K562 (cell line): ENCODE data around the gene SNX9. TPM values are rescaled to one million over a fixed set of nuclear protein-coding genes. Genes with fewer than 3 reads are reported as not detected.

Experiments used
- ATAC-seq: fragments of 200-7000 bp; cut with Tn5 transposase; 3 replicates; pipeline ENCODE4 v1.9.1; 2020; ENCODE audit warnings: moderate library complexity
- BruUV-seq: library from RNA; stranded (reverse); fragments of 400-500 nt; replicated peaks from 2 replicates; lab custom pipeline; 2021; lab: Mats Ljungman, UMichigan
- CTCF ChIA-PET: fragments of 300-600 bp; formaldehyde crosslinking; extraction: SDS; loops from one replicate; lab custom pipeline; 2021; ENCODE audit warnings: low intra/inter-chr PET ratio; lab: Yijun Ruan, JAX
- POLR2A ChIA-PET: fragments of 300-600, 350-650 bp; sonication (Branson Sonifier 250); formaldehyde crosslinking; extraction: SDS; loops from one replicate; lab custom pipeline; 2021; ENCODE audit warnings: antibody characterized with exemption, inconsistent platforms; lab: Yijun Ruan, JAX
- DNase-seq, 4 experiments: peaks; one replicate each; pipeline versions ENCODE4 v3.0.0 to v3.0.0-alpha.2; 2011 to 2018; ENCODE audit warnings: low spot score in 3 of 4, mixed read lengths in 3 of 4; ENCODE audit errors: extremely low read depth in 1 of 4
- FAIRE-seq: peaks from 2 replicates; lab custom pipeline; 2011; peaks lifted over from hg19 to GRCh38; lab: Jason Lieb, UNC
- H2AFZ ChIP-seq: 2 replicates; pipeline ENCODE4 v1.6.0; 2011; ENCODE audit warnings: low read depth, low read length, control low read depth, inconsistent platforms
- H3K27ac ChIP-seq: fragments of 200-600 bp; 3 replicates; pipeline ENCODE4 v1.8.0; 2011; ENCODE audit warnings: low read depth, mild to moderate bottlenecking, control low read depth, inconsistent platforms, low read length, moderate library complexity, mixed read lengths; ENCODE audit errors: extremely low read depth
- H3K27me3 ChIP-seq, 2 experiments: fragments of 300-600 bp in 1 of 2; 2 replicates in 1 of 2; 3 replicates in 1 of 2; pipeline versions ENCODE4 v1.6.0 to v1.8.0; 2011; ENCODE audit warnings: inconsistent platforms in 2 of 2, low read length in 2 of 2, mild to moderate bottlenecking in 1 of 2, mixed read lengths in 1 of 2, moderate library complexity in 1 of 2; ENCODE audit not compliant: control insufficient read depth in 2 of 2, insufficient read depth in 2 of 2
- H3K36me3 ChIP-seq: fragments of 300-600 bp; 3 replicates; pipeline ENCODE4 v1.8.0; 2011; ENCODE audit warnings: mild to moderate bottlenecking, low read length, inconsistent platforms; ENCODE audit not compliant: control insufficient read depth, insufficient read depth
- H3K4me1 ChIP-seq, 2 experiments: fragments of 200-600 bp in 1 of 2; replicated peaks in 1 of 2; 2 replicates in 1 of 2; 3 replicates in 1 of 2; pipeline versions ENCODE4 v1.5.1 to v1.8.0; 2011; ENCODE audit warnings: inconsistent platforms in 2 of 2, low read length in 2 of 2, mild to moderate bottlenecking in 1 of 2, mixed read lengths in 1 of 2, moderate library complexity in 1 of 2; ENCODE audit not compliant: control insufficient read depth in 2 of 2, insufficient read depth in 2 of 2
- H3K4me2 ChIP-seq: 2 replicates; pipeline ENCODE4 v1.6.1; 2011; ENCODE audit warnings: low read length, control low read depth, inconsistent platforms, mixed read lengths; ENCODE audit not compliant: insufficient read depth
- H3K4me3 ChIP-seq: fragments of 200-600 bp; sonication (generic), shearing (Covaris generic); 2 replicates; pipeline ENCODE4 v1.5.1; 2016; ENCODE audit warnings: control low read depth, inconsistent platforms
- H3K79me2 ChIP-seq: fragments of 200-600 bp; 3 replicates; pipeline ENCODE4 v1.8.0; 2011; ENCODE audit warnings: low read length, inconsistent platforms; ENCODE audit not compliant: control insufficient read depth, insufficient read depth
- H3K9ac ChIP-seq, 2 experiments: 2 replicates each; pipeline versions ENCODE4 v1.6.0 to v1.6.1; 2011; ENCODE audit warnings: low read depth in 2 of 2, low read length in 2 of 2, control low read depth in 1 of 2, inconsistent platforms in 1 of 2, mild to moderate bottlenecking in 1 of 2, mixed read lengths in 1 of 2; ENCODE audit not compliant: insufficient read depth in 1 of 2
- H3K9me1 ChIP-seq: one replicate; pipeline ENCODE4 v1.6.0; 2011; ENCODE audit warnings: inconsistent platforms, mild to moderate bottlenecking, low read length, moderate library complexity; ENCODE audit not compliant: control insufficient read depth, insufficient read depth
- H3K9me3 ChIP-seq: replicated peaks from 2 replicates; pipeline ENCODE4 v1.5.1; 2011; ENCODE audit warnings: low read depth, low read length, inconsistent platforms; ENCODE audit not compliant: control insufficient read depth, insufficient read depth
- H4K20me1 ChIP-seq: replicated peaks from 2 replicates; pipeline ENCODE4 v1.6.1; 2011; ENCODE audit warnings: low read length, inconsistent platforms, mixed read lengths; ENCODE audit not compliant: control insufficient read depth, insufficient read depth
- PHTF2 ChIP-seq: fragments of 250-450 bp; sonication (Bioruptor Pico); IDR thresholded peaks from 2 replicates; pipeline ENCODE4 v1.5.0; 2021; ENCODE audit warnings: mild to moderate bottlenecking
- RREB1 ChIP-seq: fragments of 250-450 bp; sonication (Bioruptor Pico); IDR thresholded peaks from 2 replicates; pipeline ENCODE4 v1.4.0; 2020
- SREBF1 ChIP-seq: fragments of 150-350 bp; IDR thresholded peaks from 2 replicates; pipeline ENCODE4 v1.6.1; 2014; ENCODE audit warnings: antibody characterized with exemption, low read depth, low read length, borderline replicate concordance
- THRAP3 ChIP-seq: fragments of 450-650 bp; IDR thresholded peaks from 2 replicates; pipeline ENCODE4 v1.6.1; 2016; ENCODE audit warnings: mild to moderate bottlenecking, inconsistent platforms, borderline replicate concordance
- UBTF ChIP-seq, 2 experiments: IDR thresholded peaks; 2 replicates each; pipeline ENCODE4 v1.6.1; 2012; ENCODE audit warnings: improper control_type of control experiment in 2 of 2, low read depth in 2 of 2, low read length in 2 of 2, borderline replicate concordance in 1 of 2
- WGBS: fragments of 100-300 bp; shearing (Covaris generic); methylation state at CpG from one replicate; pipeline ENCODE4 v1.1.6; 2016; ENCODE audit warnings: low coverage, mixed read lengths; ENCODE audit not compliant: insufficient coverage; ENCODE audit errors: missing lambda C conversion rate; 5-methylcytosine and 5-hydroxymethylcytosine counted together
- in situ Hi-C: fragments of 300-500 bp; cut with MboI; formaldehyde crosslinking; loops from 4 replicates; pipeline ENCODE4 v1.15.0; 2018; ENCODE audit warnings: inconsistent platforms, mixed read lengths
- intact Hi-C: fragments of 100-400 bp; cut with micrococcal nuclease; formaldehyde crosslinking; loops from 2 replicates; pipeline ENCODE4 v1.14.2; 2022
- polyA plus RNA-seq, 8 experiments: library from polyadenylated mRNA; depleted of rRNA in 4 of 8; stranded (reverse) in 5 of 8; unstranded in 3 of 8; fragments of >200 nt; fragmentation: Nextera tagmentation in 2 of 8; fragmentation: Illumina TruSeq in 1 of 8; extraction: Ambion mirVana in 2 of 8; extraction: Trizol in 1 of 8; gene quantifications; 2 replicates each; pipeline versions ENCODE4 v1.2.1 to v1.2.3, GENCODE V29; 2011 to 2014; ENCODE audit warnings: inconsistent platforms in 1 of 8, missing spikeins in 1 of 8
- total RNA-seq, 7 experiments: library from RNA; depleted of rRNA in 6 of 7; stranded (reverse); fragments of >200 nt in 6 of 7; fragmentation: Illumina TruSeq in 2 of 7; extraction: Trizol in 2 of 7; gene quantifications; 2 replicates each; pipeline versions ENCODE4 v1.2.1 to v1.2.3, GENCODE V29; 2011 to 2021; ENCODE audit warnings: low replicate concordance in 1 of 7
- TF ChIP-seq, protein P1 (sequence below): conservative IDR thresholded peaks from 2 replicates; pipeline ENCODE4 v1.6.1; 2011; ENCODE audit warnings: low read depth, mild to moderate bottlenecking, low read length; ENCODE audit not compliant: control insufficient read depth
- TF ChIP-seq, protein P2 (sequence below): fragments of 250-450 bp; sonication (Bioruptor Pico); IDR thresholded peaks from 2 replicates; pipeline ENCODE4 v1.4.0; 2020; ENCODE audit warnings: mild to moderate bottlenecking, moderate library complexity, borderline replicate concordance

Gene SNX9
- total and polyA plus RNA-seq, 9 of the 15 experiments (the other 6 are each of a cell fraction or from before 2014, with no cell fraction given) = 6.0 to 81.7 (median 57.1) TPM

GRCh38 chr6:157895585-157895984 lies 72.5 kb downstream of the SNX9 start:
- Histone ChIP-seq H3K4me2 (no peak overlapping the region), H3K79me2 (peaks cover 38% of the 10 kb centered on the region), H3K27me3 (no peaks in the 10 kb centered on the region), H3K36me3 (peaks cover 73% of the 10 kb centered on the region), H3K9me3 (no peaks in the 10 kb centered on the region), H3K4me3 (no peak overlapping the region), H3K9ac (no peak overlapping the region), H3K9me1 (peaks cover 4% of the 10 kb centered on the region), H3K4me1 (peaks cover 9 to 24% of the 10 kb centered on the region in 2 experiments), H3K27ac (no peak overlapping the region), H4K20me1 (peaks cover 11% of the 10 kb centered on the region; the same call in 1 of the 2 replicates), H2AFZ (no peak overlapping the region)
- FAIRE-seq (no peak), DNase-seq (no peak), ATAC-seq (no peak)
- CTCF ChIA-PET = no interaction called here
- BruUV-seq = no TSS peak
- 98% methylated on average over 3 of the region's 3 CpGs for WGBS
- in situ Hi-C loops (no loop called here), intact Hi-C loops (no loop called here)
- POLR2A ChIA-PET = no interaction called here
- TF ChIP-seq SREBF1 (no peak), PHTF2 (CRISPR knock-in tag) (no peak), THRAP3 (no peak), RREB1 (CRISPR knock-in tag) (no peak), UBTF (IDR thresholded peaks at IDR 0.05; ENCODE audit: borderline replicate concordance in 1 of 2, low read depth in 2 of 2, low read length in 2 of 2) (no peak)
- TF ChIP-seq, protein P1, sequence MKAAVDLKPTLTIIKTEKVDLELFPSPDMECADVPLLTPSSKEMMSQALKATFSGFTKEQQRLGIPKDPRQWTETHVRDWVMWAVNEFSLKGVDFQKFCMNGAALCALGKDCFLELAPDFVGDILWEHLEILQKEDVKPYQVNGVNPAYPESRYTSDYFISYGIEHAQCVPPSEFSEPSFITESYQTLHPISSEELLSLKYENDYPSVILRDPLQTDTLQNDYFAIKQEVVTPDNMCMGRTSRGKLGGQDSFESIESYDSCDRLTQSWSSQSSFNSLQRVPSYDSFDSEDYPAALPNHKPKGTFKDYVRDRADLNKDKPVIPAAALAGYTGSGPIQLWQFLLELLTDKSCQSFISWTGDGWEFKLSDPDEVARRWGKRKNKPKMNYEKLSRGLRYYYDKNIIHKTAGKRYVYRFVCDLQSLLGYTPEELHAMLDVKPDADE = no peak
- TF ChIP-seq, protein P2, sequence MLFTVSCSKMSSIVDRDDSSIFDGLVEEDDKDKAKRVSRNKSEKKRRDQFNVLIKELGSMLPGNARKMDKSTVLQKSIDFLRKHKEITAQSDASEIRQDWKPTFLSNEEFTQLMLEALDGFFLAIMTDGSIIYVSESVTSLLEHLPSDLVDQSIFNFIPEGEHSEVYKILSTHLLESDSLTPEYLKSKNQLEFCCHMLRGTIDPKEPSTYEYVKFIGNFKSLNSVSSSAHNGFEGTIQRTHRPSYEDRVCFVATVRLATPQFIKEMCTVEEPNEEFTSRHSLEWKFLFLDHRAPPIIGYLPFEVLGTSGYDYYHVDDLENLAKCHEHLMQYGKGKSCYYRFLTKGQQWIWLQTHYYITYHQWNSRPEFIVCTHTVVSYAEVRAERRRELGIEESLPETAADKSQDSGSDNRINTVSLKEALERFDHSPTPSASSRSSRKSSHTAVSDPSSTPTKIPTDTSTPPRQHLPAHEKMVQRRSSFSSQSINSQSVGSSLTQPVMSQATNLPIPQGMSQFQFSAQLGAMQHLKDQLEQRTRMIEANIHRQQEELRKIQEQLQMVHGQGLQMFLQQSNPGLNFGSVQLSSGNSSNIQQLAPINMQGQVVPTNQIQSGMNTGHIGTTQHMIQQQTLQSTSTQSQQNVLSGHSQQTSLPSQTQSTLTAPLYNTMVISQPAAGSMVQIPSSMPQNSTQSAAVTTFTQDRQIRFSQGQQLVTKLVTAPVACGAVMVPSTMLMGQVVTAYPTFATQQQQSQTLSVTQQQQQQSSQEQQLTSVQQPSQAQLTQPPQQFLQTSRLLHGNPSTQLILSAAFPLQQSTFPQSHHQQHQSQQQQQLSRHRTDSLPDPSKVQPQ (CRISPR knock-in tag) = no peak
